Ovary (tissue), 3 donors: ENCODE results near the gene ATP9A.

ENCODE experiments used
- EP300 ChIP-seq: sonication (generic); formaldehyde crosslinking; IDR thresholded peaks from one replicate; pipeline ENCODE4 v1.6.1; 2017; ENCODE audit warnings: antibody characterized with exemption
- POLR2A ChIP-seq: fragments of 450-650 bp; IDR thresholded peaks from one replicate; pipeline ENCODE4 v1.6.1; 2017; ENCODE audit warnings: antibody characterized with exemption, mild to moderate bottlenecking, moderate library complexity
- TF ChIP-seq, protein P1 (sequence below), 3 donors: fragments of 450-650 bp in 2 of 3; fragments of 200-600 bp in 1 of 3; IDR thresholded peaks; one replicate each; pipeline versions ENCODE4 v1.5.1 to v1.8.0; 2016 to 2022; ENCODE audit warnings: antibody characterized with exemption in 3 of 3, mild to moderate bottlenecking in 1 of 3
- donor health status: DM: no; HTN: no; CAD: no.

GRCh38 chr20:51611625-51611890 is 156.6 kb downstream of the ATP9A start:
- TF ChIP-seq, protein P1, sequence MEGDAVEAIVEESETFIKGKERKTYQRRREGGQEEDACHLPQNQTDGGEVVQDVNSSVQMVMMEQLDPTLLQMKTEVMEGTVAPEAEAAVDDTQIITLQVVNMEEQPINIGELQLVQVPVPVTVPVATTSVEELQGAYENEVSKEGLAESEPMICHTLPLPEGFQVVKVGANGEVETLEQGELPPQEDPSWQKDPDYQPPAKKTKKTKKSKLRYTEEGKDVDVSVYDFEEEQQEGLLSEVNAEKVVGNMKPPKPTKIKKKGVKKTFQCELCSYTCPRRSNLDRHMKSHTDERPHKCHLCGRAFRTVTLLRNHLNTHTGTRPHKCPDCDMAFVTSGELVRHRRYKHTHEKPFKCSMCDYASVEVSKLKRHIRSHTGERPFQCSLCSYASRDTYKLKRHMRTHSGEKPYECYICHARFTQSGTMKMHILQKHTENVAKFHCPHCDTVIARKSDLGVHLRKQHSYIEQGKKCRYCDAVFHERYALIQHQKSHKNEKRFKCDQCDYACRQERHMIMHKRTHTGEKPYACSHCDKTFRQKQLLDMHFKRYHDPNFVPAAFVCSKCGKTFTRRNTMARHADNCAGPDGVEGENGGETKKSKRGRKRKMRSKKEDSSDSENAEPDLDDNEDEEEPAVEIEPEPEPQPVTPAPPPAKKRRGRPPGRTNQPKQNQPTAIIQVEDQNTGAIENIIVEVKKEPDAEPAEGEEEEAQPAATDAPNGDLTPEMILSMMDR (IDR thresholded peaks at IDR 0.05), result no peak
- TF ChIP-seq POLR2A, result no peak
- TF ChIP-seq EP300, result no peak
